Neural crest cell (in vitro differentiated cells): ENCODE measurements around the gene GPN3. TPM values are rescaled to one million over a fixed set of nuclear protein-coding genes. Genes with fewer than 3 reads are reported as not detected.
A peak's percentile ranks its signal among the peaks of the same experiment; 100 is the strongest.

Source experiments
- DNase-seq: peaks from one replicate; pipeline ENCODE4 v3.0.0; 2021; ENCODE audit warnings: low read depth, mixed read lengths, low spot score
- H3K27ac Mint-ChIP-seq: one replicate; pipeline ENCODE4 v1.8.0; 2021; ENCODE audit warnings: mild to moderate bottlenecking, mixed read lengths; ENCODE audit not compliant: unreplicated experiment
- H3K27me3 Mint-ChIP-seq: 2 replicates; pipeline ENCODE4 v1.8.0; 2021; ENCODE audit warnings: low read depth, mild to moderate bottlenecking, mixed read lengths
- H3K36me3 Mint-ChIP-seq: 2 replicates; pipeline ENCODE4 v1.8.0; 2021; ENCODE audit warnings: low read depth, mild to moderate bottlenecking, mixed read lengths
- H3K4me1 Mint-ChIP-seq: 2 replicates; pipeline ENCODE4 v1.8.0; 2021; ENCODE audit warnings: mixed read lengths
- H3K4me3 Mint-ChIP-seq: one replicate; pipeline ENCODE4 v1.8.0; 2021; ENCODE audit warnings: mild to moderate bottlenecking, mixed read lengths
- H3K9me3 Mint-ChIP-seq: 2 replicates; pipeline ENCODE4 v1.8.0; 2021; ENCODE audit warnings: mixed read lengths
- CTCF ChIP-seq: fragments of 200-600 bp; sonication (generic); conservative IDR thresholded peaks from 2 replicates; pipeline ENCODE4 v1.5.0; 2021; ENCODE audit warnings: antibody characterized with exemption, mild to moderate bottlenecking
- total RNA-seq: library from RNA; stranded (reverse); gene quantifications from 2 replicates; pipeline ENCODE4 v1.2.1, GENCODE V29; 2021

The GPN3 gene
- total RNA-seq, 1 donor from 2014 or later, result 28.1 TPM

GRCh38 chr12:110453569-110454296 lies 14.3 kb downstream of the GPN3 start:
- Mint-ChIP-seq H3K27ac (no peak overlapping the region), H3K4me3 (no peak overlapping the region), H3K9me3 (no peaks in the 10 kb centered on the region), H3K4me1 (peaks cover 19% of the 10 kb centered on the region), H3K36me3 (peaks cover 3% of the 10 kb centered on the region), H3K27me3 (no peaks in the 10 kb centered on the region)
- no peak for DNase-seq
- TF ChIP-seq CTCF, result no peak

GRCh38 chr12:110451263-110451662 lies 16.8 kb downstream of the GPN3 start:
- TF ChIP-seq CTCF, result no peak
- no peak overlapping the region for H3K27ac Mint-ChIP-seq
- H3K4me1 Mint-ChIP-seq, result peaks cover 24% of the 10 kb centered on the region
- peaks cover 2% of the 10 kb centered on the region for H3K36me3 Mint-ChIP-seq
- H3K9me3 Mint-ChIP-seq, result no peaks in the 10 kb centered on the region
- H3K27me3 Mint-ChIP-seq, result no peaks in the 10 kb centered on the region
- no peak for DNase-seq
- peak overlapping the region; percentile 77 for H3K4me3 Mint-ChIP-seq

DNA sequence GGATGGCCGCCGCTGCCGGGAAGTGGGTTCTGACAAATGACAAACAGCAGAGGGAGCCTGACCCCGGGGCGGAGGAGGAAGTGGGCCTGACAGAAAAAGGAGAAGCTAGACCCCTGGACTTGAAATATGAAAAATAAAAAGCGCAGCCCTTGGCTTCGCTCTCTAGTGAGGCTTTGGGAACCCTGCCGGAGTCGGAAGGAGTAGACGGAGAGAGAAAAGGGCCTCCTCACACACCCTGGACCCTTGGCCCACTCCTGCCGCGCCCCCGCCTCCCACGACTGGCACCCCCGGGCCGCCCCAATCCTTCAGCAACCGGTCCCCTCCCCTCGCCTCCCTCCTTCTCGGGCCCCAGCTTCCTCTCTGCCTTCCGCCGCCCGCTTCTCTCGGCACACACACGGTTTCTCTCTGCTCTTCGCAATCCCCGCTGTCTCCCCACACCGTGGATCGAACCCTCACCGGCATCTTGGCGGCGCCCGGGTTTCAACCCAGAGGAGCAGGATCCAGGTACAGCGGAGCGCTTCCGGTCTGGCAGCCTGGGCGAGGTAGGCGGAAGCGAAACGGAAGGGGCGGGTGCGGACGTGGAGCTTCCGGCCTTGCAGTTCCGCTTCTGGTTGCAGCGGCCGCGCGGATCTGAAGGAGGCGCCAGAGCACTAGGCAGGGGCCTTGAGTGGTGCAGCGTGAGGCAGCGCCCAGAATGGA lies 18.1 kb downstream of the GPN3 start, which contains the start of gene ARPC3:
TSS of gene ARPC3 (minus strand) at position 539 of the 699 bp plus-strand sequence. CDS start at position 462, 77 bp downstream.
- peak; percentile 81 for TF ChIP-seq CTCF
- H3K4me1 Mint-ChIP-seq, result peaks cover 24% of the 10 kb centered on the region
- no peaks in the 10 kb centered on the region for H3K9me3 Mint-ChIP-seq
- DNase-seq, result peak; percentile 92
- no peaks in the 10 kb centered on the region for H3K27me3 Mint-ChIP-seq
- H3K4me3 Mint-ChIP-seq, result peak within 1 kb of the TSS; percentile 100
- no peaks in the 10 kb centered on the region for H3K36me3 Mint-ChIP-seq
- peak within 1 kb of the TSS; percentile 98 for H3K27ac Mint-ChIP-seq

GRCh38 chr12:110444455-110444854 lies 23.6 kb downstream of the GPN3 start:
- no peak for TF ChIP-seq CTCF
- H3K27ac Mint-ChIP-seq, result no peak overlapping the region
- H3K9me3 Mint-ChIP-seq, result no peaks in the 10 kb centered on the region
- no peaks in the 10 kb centered on the region for H3K27me3 Mint-ChIP-seq
- H3K4me1 Mint-ChIP-seq, result peaks cover 13% of the 10 kb centered on the region
- no peak for DNase-seq
- H3K36me3 Mint-ChIP-seq, result no peaks in the 10 kb centered on the region
- peak overlapping the region; percentile 24 for H3K4me3 Mint-ChIP-seq

DNA sequence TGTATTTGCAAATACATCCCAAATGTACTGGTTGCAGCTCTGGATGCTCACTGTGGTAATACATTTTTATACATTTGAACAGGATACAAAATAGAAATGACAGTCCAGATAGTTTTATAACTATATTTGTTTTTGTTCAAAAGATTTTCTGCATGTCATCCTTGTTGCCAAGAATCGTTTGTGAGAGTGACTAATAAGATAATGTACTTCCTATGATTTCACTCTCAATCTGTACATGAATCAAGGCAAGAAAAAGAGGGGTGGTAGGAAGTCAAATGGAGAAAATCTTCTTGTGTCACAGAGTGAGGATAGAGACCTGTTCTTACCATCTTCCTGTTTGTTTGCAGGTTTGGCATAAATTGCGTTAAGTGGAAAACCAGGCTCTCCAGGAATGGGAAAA lies 31.8 kb downstream of the GPN3 start:
- DNase-seq, result no peak
- H3K36me3 Mint-ChIP-seq, result peaks cover 16% of the 10 kb centered on the region
- H3K9me3 Mint-ChIP-seq, result no peaks in the 10 kb centered on the region
- H3K27me3 Mint-ChIP-seq, result no peaks in the 10 kb centered on the region
- H3K4me3 Mint-ChIP-seq, result no peak overlapping the region
- TF ChIP-seq CTCF, result no peak
- H3K27ac Mint-ChIP-seq, result no peak overlapping the region
- H3K4me1 Mint-ChIP-seq, result peaks cover 4% of the 10 kb centered on the region
